PFSK-1 (cell line): ENCODE data around the gene KIF26A.

Source experiments
- FOXP2 ChIP-seq: optimal IDR thresholded peaks from 2 replicates; pipeline ENCODE3; 2011; ENCODE audit warnings: borderline replicate concordance, control low read depth, inconsistent platforms; ENCODE audit not compliant: insufficient read depth; ENCODE audit errors: extremely low read length, extremely low read depth
- POLR2AphosphoS5 ChIP-seq: IDR thresholded peaks from 2 replicates; pipeline ENCODE4 v1.6.1; 2012; ENCODE audit warnings: low read depth, mild to moderate bottlenecking, control low read depth, low read length, moderate library complexity
- SIN3A ChIP-seq: IDR thresholded peaks from 2 replicates; pipeline ENCODE4 v1.6.1; 2012; ENCODE audit warnings: mild to moderate bottlenecking, low read length, moderate library complexity, borderline replicate concordance; ENCODE audit not compliant: insufficient read depth
- TAF1 ChIP-seq: IDR thresholded peaks from 2 replicates; pipeline ENCODE4 v1.6.1; 2012; ENCODE audit warnings: low read length, control low read depth, borderline replicate concordance; ENCODE audit not compliant: insufficient read depth
- TF ChIP-seq, protein P1 (sequence below), 2 experiments: IDR thresholded peaks; 2 replicates each; pipeline versions ENCODE4 v1.6.1 to v1.8.0; 2011 to 2012; ENCODE audit warnings: low read depth in 2 of 2, low read length in 2 of 2, control low read depth in 1 of 2, inconsistent platforms in 1 of 2, mild to moderate bottlenecking in 1 of 2, moderate library complexity in 1 of 2; ENCODE audit not compliant: insufficient read depth in 1 of 2

Gene KIF26A

DNA sequence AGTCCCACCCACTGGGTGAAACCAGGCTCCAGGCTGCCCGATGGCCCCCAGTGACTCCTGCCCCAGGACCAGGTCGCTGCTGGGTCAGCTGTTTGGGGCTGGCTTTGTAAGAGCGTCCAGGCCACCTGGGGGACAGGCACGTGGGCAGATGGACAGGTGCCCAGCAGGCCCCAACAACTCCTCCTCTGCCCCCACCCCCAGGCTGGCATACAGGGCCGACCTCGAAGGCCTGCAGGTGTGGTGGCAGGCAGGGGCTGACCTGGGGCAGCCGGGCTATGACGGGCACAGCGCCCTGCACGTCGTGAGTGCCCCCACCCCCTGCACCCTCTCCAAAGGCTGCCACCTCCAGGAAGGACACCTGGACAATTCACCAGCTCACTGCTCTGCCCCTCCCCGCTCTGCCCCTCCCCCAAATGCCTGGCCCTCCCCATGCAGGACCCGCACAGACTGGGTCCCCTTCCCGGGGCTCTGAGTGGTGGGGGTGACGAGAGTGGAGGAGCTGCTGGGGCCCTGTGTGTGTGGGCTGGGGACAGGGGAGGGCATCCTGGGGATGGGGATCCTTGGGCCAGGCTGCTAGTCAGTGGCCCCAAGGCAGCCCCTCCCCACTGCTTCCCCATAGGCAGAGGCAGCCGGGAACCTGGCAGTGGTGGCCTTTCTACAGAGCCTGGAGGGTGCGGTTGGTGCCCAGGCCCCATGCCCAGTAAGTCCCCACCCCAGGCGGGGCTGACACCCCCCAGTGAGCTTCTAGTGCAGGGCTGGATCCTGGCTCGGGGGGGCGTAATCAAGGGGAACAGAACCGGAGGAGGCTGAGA is 26.9 kb upstream of the KIF26A start:
- TF ChIP-seq SIN3A (no peak), POLR2AphosphoS5 (no peak), TAF1 (no peak), FOXP2 (no peak)
- TF ChIP-seq, protein P1, sequence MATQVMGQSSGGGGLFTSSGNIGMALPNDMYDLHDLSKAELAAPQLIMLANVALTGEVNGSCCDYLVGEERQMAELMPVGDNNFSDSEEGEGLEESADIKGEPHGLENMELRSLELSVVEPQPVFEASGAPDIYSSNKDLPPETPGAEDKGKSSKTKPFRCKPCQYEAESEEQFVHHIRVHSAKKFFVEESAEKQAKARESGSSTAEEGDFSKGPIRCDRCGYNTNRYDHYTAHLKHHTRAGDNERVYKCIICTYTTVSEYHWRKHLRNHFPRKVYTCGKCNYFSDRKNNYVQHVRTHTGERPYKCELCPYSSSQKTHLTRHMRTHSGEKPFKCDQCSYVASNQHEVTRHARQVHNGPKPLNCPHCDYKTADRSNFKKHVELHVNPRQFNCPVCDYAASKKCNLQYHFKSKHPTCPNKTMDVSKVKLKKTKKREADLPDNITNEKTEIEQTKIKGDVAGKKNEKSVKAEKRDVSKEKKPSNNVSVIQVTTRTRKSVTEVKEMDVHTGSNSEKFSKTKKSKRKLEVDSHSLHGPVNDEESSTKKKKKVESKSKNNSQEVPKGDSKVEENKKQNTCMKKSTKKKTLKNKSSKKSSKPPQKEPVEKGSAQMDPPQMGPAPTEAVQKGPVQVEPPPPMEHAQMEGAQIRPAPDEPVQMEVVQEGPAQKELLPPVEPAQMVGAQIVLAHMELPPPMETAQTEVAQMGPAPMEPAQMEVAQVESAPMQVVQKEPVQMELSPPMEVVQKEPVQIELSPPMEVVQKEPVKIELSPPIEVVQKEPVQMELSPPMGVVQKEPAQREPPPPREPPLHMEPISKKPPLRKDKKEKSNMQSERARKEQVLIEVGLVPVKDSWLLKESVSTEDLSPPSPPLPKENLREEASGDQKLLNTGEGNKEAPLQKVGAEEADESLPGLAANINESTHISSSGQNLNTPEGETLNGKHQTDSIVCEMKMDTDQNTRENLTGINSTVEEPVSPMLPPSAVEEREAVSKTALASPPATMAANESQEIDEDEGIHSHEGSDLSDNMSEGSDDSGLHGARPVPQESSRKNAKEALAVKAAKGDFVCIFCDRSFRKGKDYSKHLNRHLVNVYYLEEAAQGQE (IDR thresholded peaks at IDR 0.05; ENCODE audit: insufficient read depth in 1 of 2, low read depth in 2 of 2, low read length in 2 of 2): no peak

DNA sequence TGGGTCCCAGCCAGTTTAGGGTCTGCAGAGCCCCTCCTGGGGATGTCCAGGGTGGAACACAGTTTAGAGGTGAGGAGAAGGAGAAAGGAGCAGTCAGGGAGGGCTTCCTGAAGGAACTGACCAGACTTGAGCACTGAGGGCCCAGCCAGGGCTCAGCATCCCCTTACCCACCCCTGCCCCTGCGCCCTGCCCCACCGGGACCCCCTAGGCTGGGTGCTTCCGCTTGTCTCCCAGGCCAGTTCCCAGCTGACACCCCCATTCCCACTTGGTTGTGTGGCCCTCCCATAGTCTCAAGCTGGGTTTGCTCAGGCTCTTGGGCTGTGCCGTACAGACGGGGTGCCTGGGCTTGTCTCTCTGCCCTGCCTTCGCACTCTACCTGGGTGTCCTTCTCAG is 26.3 kb upstream of the KIF26A start:
- no peak for TF ChIP-seq FOXP2
- TF ChIP-seq, protein P1 (IDR thresholded peaks at IDR 0.05; ENCODE audit: insufficient read depth in 1 of 2, low read depth in 2 of 2, low read length in 2 of 2): no peak
- TF ChIP-seq POLR2AphosphoS5: no peak
- no peak for TF ChIP-seq SIN3A
- TF ChIP-seq TAF1: no peak

DNA sequence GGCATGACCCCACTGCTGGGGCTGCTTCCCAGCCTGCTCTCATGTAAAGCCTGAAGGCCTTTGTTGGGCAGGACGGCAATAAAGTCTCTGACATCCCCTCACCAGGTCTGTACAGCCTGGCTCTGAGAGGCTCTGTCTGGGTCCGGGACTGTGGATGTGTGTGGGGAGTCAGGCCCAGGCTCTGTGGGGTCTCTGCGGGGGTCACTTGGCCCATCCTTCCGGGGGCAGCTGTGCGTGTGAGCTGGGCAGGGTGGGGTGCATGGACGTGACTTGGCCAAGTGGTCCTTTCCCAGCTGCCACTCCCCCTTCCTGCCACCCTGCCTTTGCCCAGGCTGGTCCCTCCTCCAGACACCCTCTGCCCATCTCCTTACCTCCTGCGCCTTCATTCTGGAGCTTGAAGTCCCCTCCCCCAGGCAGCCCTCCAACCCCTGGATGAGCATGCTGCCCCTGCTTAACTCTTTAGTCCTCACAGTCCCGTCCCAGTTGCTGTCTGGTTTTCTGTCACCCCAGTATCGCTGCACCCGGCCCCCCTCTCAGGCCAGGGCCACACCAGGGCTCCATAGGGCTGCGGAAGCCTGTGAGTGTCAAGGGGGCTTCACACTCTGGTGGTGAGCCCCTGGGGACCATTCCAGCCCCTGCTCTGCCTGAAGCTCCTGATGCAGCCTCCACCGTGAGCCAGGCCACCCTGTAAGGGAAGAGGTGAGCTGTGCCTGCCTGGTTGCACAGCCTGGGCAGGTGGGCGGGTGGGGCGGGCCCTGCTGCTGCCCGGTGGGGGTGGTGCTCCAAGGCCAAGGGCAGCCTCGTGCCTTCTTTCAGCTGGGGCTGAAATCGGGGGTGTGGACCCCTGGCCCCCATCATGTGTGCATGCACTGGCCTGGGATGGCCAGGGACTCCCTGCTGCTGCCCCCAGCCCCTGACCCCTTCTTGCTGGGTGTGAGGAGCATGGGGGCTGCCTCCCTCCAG is 25.5 kb upstream of the KIF26A start:
- TF ChIP-seq TAF1 (no peak), FOXP2 (no peak)
- TF ChIP-seq, protein P1 (IDR thresholded peaks at IDR 0.05; ENCODE audit: insufficient read depth in 1 of 2, low read depth in 2 of 2, low read length in 2 of 2): no peak

DNA sequence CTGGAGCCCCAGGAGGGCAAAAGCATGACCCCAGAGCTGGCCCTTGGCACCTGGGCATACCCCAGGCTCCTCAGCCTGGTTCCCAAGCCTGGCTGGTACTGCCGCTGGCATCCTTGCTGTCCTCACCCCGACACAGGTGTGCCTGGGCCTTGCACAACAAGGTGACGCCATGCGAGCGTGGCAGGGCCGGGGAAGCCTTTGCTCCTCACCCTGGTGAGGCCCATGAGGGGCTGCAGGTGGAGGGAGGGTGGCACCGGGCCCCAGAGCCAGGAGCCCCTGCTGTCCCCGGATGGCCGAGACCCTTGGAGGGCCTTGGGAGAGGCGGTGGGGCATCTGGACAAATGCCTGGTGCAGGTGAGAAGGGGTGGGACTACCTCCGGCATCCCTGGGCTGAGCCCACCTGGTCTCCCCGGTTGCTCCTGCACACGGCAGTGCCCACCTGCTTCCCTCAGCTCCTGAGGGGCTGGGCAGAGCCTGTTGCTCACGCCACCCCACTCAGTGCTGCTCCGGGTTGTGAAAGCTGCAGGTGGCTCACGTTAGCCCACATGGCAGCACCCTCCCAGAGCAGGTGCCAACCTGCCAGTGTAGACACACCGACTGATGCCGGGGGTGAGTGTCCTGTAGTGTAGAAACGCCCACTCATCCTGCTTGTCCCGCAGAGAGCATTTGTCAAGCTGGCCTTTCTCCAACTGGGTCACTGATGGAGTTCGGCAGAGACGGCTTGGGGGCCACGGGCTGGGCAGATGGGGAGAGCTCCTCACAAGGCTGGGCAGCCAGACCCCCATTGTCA is 24.6 kb upstream of the KIF26A start:
- TF ChIP-seq FOXP2 (no peak), POLR2AphosphoS5 (no peak), TAF1 (no peak), SIN3A (no peak)
- TF ChIP-seq, protein P1 (IDR thresholded peaks at IDR 0.05; ENCODE audit: insufficient read depth in 1 of 2, low read depth in 2 of 2, low read length in 2 of 2): no peak
